Measurements from ENCODE around the gene ZNF254.

DNA sequence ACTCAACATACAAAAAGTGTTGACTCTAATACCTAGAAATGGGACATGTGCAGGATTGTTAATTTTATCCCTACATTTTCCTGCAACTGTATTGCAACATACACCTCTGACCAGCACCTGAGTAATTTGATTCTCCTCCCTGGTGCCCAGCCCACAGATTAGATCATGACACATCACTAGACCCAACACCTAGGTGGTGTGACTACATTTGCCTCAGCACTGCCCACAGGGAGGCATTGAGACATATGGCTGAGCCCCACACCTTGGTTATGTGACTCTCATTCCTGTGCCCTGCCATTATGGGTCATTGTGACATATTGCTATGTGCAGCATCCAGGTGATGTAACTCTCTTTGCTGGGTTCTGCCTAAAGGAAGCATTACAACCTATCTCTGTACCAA, 13.2 kb upstream of the ZNF254 start:
- TF ChIP-seq, protein P1, sequence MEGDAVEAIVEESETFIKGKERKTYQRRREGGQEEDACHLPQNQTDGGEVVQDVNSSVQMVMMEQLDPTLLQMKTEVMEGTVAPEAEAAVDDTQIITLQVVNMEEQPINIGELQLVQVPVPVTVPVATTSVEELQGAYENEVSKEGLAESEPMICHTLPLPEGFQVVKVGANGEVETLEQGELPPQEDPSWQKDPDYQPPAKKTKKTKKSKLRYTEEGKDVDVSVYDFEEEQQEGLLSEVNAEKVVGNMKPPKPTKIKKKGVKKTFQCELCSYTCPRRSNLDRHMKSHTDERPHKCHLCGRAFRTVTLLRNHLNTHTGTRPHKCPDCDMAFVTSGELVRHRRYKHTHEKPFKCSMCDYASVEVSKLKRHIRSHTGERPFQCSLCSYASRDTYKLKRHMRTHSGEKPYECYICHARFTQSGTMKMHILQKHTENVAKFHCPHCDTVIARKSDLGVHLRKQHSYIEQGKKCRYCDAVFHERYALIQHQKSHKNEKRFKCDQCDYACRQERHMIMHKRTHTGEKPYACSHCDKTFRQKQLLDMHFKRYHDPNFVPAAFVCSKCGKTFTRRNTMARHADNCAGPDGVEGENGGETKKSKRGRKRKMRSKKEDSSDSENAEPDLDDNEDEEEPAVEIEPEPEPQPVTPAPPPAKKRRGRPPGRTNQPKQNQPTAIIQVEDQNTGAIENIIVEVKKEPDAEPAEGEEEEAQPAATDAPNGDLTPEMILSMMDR (IDR thresholded peaks at IDR 0.05 in 4 of 5, conservative IDR thresholded peaks at IDR 0.05 in 1 of 5): no peak
- TF ChIP-seq POLR2A (IDR thresholded peaks at IDR 0.05): no peak
